Epidermal melanocyte (primary cell): ENCODE measurements around the gene RSU1.
A peak's percentile ranks its signal among the peaks of the same experiment; 100 is the strongest.

Source experiments
- DNase-seq: peaks from one replicate; pipeline ENCODE4 v3.0.0; 2011; ENCODE audit warnings: low spot score; ENCODE audit not compliant: insufficient read length

Gene RSU1

GRCh38 chr10:16741540-16741939 lies 75.7 kb downstream of the RSU1 start:
- no peak for DNase-seq

GRCh38 chr10:16737420-16737819 lies 79.8 kb downstream of the RSU1 start:
- DNase-seq: no peak

GRCh38 chr10:16735671-16736070 lies 81.6 kb downstream of the RSU1 start:
- DNase-seq: no peak

GRCh38 chr10:16732376-16732775 lies 84.8 kb downstream of the RSU1 start:
- DNase-seq: no peak

GRCh38 chr10:16728266-16728665 lies 89.0 kb downstream of the RSU1 start:
- DNase-seq: no peak

- no peak for DNase-seq
These were observed 89.6 kb downstream of the RSU1 start for GRCh38 chr10:16727666-16728065.

GRCh38 chr10:16724509-16724908 lies 92.7 kb downstream of the RSU1 start:
- DNase-seq: no peak

- no peak for DNase-seq
These were observed 96.4 kb downstream of the RSU1 start for GRCh38 chr10:16720812-16721211.

- no peak for DNase-seq
These were observed 99.4 kb downstream of the RSU1 start for GRCh38 chr10:16717622-16718395.

GRCh38 chr10:16716051-16716450 lies 101.2 kb downstream of the RSU1 start:
- DNase-seq: no peak

GRCh38 chr10:16713290-16713689 lies 103.9 kb downstream of the RSU1 start:
- DNase-seq: no peak

- DNase-seq: no peak
These were observed 104.3 kb downstream of the RSU1 start for GRCh38 chr10:16712883-16713282.

- DNase-seq: peak; percentile 45
These were observed 116.9 kb downstream of the RSU1 start for GRCh38 chr10:16700331-16700730.

- no peak for DNase-seq
These were observed 117.7 kb downstream of the RSU1 start for GRCh38 chr10:16699435-16700057.

- no peak for DNase-seq
These were observed 118.8 kb downstream of the RSU1 start for GRCh38 chr10:16698461-16698860.

GRCh38 chr10:16690417-16690816 lies 126.8 kb downstream of the RSU1 start:
- no peak for DNase-seq

- no peak for DNase-seq
These were observed 127.5 kb downstream of the RSU1 start for GRCh38 chr10:16689696-16690095.

GRCh38 chr10:16689227-16689626 lies 128.0 kb downstream of the RSU1 start:
- no peak for DNase-seq

GRCh38 chr10:16686054-16686902 lies 130.9 kb downstream of the RSU1 start:
- DNase-seq: no peak

- DNase-seq: no peak
These were observed 131.7 kb downstream of the RSU1 start for GRCh38 chr10:16685551-16685950.

GRCh38 chr10:16681521-16681920 lies 135.7 kb downstream of the RSU1 start:
- no peak for DNase-seq

GRCh38 chr10:16679511-16679910 lies 137.7 kb downstream of the RSU1 start:
- DNase-seq: no peak
